ENCODE results near the gene IMMP2L.
"Not testable (repeated sequence)": the region's sequence is repeated elsewhere in the genome, so short reads cannot be mapped to it uniquely, and the experiment has no call there.

The IMMP2L gene

DNA sequence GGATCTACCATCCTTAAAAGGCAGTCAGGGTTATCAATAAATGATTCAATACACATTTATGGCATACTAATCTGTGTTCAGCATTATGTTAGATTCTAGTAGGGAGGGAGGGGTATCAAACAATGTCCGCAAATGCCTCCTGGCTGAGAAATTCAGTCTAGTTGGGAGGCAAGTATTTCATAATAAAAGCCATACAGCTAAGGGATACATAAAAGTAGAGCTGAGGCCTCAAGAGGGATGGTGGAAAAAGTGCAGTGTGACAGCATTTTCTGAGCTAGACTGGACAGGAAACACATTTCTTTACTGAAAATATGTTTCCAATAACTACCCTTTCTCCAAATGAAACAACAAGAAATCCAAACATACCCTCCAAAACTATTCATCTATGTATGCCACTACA lies 624.1 kb downstream of the IMMP2L start:
- H3K9ac ChIP-seq (ENCODE audit: low read depth, low read length) = no peak overlapping the region
- H3K4me1 ChIP-seq (ENCODE audit: control insufficient read depth, insufficient read depth, low read length) = no peaks in the 10 kb centered on the region
- no peaks in the 10 kb centered on the region for H3K9me3 ChIP-seq (ENCODE audit: control insufficient read depth, insufficient read depth, low read length)
- H3K36me3 ChIP-seq (ENCODE audit: control insufficient read depth, insufficient read depth, low read length) = no peaks in the 10 kb centered on the region
- no peaks in the 10 kb centered on the region for H3K27me3 ChIP-seq (ENCODE audit: control insufficient read depth, insufficient read depth, low read length)
- no peak overlapping the region for H3K4me3 ChIP-seq (ENCODE audit: low read depth, low read length)

DNA sequence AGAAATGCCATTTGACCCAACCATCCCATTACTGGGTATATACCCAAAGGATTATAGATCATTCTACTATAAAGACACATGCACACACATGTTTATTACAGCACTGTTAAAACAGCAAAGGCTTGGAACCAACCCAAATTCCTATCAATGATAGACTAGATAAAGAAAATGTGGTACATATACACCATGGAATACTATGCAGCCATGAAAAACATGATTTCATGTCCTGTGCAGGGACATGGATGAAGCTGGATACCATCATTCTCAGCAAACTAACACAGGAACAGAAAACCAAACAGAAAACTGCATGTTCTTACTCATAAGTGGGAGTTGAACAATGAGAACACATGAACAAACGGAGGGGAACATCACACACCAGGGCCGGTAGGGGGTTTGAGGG lies 625.6 kb downstream of the IMMP2L start:
- not testable (repeated sequence) for H3K4me3 ChIP-seq (ENCODE audit: low read depth, low read length); H3K9me3 ChIP-seq (ENCODE audit: control insufficient read depth, insufficient read depth, low read length); H3K4me1 ChIP-seq (ENCODE audit: control insufficient read depth, insufficient read depth, low read length); H3K27me3 ChIP-seq (ENCODE audit: control insufficient read depth, insufficient read depth, low read length); H3K36me3 ChIP-seq (ENCODE audit: control insufficient read depth, insufficient read depth, low read length); H3K9ac ChIP-seq (ENCODE audit: low read depth, low read length)

DNA sequence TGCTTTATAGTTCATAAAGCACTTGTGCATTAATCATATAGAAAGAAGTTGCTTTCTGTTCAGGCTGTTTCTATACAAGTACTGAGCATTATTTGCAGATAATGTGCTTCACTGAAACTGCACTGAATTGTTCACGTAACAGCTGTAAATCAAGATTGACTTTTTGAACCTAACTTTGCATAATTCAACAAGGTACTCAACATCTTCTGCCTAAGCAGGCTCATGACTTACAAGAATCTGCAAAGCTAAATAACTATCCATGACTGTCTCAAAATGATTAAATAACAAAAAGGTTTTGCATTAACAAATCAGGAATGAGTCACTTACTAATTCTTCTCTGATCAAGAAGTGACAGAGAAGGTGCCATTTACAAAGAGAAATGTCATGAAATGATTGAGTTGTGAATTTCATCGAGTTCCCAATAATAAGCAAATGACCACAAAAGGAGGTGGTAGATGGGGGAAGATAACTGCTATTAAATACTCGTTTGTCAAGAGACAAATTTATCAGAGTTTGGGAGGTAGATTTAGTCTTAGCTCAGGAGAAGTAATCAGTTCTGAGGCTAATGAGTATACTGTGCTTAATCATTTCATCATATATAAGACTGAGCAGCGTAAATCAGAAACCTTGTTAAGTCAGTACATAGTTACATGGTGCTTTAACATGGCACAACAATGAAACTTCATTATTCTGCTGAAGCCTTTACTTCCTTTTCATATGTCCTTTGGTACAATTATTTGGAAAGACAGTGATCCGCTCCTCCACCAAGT lies 632.6 kb downstream of the IMMP2L start:
- Histone ChIP-seq H3K9me3 (ENCODE audit: control insufficient read depth, insufficient read depth, low read length) (no peaks in the 10 kb centered on the region), H3K27me3 (ENCODE audit: control insufficient read depth, insufficient read depth, low read length) (no peaks in the 10 kb centered on the region), H3K36me3 (ENCODE audit: control insufficient read depth, insufficient read depth, low read length) (no peaks in the 10 kb centered on the region), H3K4me1 (ENCODE audit: control insufficient read depth, insufficient read depth, low read length) (no peaks in the 10 kb centered on the region), H3K4me3 (ENCODE audit: low read depth, low read length) (no peak overlapping the region), H3K9ac (ENCODE audit: low read depth, low read length) (no peak overlapping the region)

DNA sequence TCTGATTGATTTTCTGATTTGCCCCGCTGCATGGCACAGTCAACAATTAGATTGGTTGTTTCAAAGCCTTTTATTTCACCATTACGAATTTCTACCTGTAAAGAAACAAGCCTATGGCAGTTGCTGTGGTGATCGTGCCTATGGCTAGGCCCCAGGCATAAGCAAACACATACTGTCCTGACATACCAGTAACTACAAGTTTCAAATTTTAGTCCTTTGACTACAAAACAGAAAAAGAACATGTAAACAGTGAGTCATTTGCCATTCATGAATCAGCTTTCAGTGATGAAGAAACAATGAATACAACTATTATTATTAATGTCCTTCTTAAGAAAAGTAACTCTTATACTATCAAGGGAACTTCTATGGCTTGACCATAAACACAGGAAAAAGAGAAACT lies 639.4 kb downstream of the IMMP2L start:
- H3K4me3 ChIP-seq (ENCODE audit: low read depth, low read length) = no peak overlapping the region
- H3K36me3 ChIP-seq (ENCODE audit: control insufficient read depth, insufficient read depth, low read length) = no peaks in the 10 kb centered on the region
- no peaks in the 10 kb centered on the region for H3K9me3 ChIP-seq (ENCODE audit: control insufficient read depth, insufficient read depth, low read length)
- H3K27me3 ChIP-seq (ENCODE audit: control insufficient read depth, insufficient read depth, low read length) = no peaks in the 10 kb centered on the region
- H3K4me1 ChIP-seq (ENCODE audit: control insufficient read depth, insufficient read depth, low read length) = no peaks in the 10 kb centered on the region
- H3K9ac ChIP-seq (ENCODE audit: low read depth, low read length) = no peak overlapping the region

DNA sequence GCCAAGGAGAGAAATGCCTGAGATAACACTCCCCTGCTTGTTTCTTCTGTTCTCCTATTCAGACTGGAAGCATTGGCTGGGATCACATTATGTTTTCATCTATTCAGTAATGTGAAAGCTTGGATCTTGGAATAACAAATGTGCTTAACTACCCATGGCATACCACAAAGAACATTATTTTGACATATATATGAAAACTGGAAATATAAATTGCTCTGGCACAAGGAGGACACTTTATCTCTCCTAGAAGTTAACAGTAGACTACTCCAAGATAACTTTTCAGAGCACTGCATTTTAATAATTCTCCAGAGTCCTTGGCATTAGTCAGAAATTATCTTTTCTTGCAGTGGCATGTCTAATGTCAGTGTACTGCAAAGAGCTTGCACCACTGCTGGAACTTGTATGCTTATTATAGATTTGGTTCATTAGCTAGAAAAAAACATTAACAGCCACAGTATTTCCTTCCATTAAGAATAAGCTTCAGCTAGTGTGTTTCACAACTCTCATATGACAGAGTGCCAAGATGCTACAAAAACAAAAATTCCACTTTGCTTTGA lies 640.6 kb downstream of the IMMP2L start:
- Histone ChIP-seq H3K9me3 (ENCODE audit: control insufficient read depth, insufficient read depth, low read length) (no peaks in the 10 kb centered on the region), H3K36me3 (ENCODE audit: control insufficient read depth, insufficient read depth, low read length) (no peaks in the 10 kb centered on the region), H3K27me3 (ENCODE audit: control insufficient read depth, insufficient read depth, low read length) (no peaks in the 10 kb centered on the region), H3K4me3 (ENCODE audit: low read depth, low read length) (no peak overlapping the region), H3K9ac (ENCODE audit: low read depth, low read length) (no peak overlapping the region), H3K4me1 (ENCODE audit: control insufficient read depth, insufficient read depth, low read length) (no peaks in the 10 kb centered on the region)

DNA sequence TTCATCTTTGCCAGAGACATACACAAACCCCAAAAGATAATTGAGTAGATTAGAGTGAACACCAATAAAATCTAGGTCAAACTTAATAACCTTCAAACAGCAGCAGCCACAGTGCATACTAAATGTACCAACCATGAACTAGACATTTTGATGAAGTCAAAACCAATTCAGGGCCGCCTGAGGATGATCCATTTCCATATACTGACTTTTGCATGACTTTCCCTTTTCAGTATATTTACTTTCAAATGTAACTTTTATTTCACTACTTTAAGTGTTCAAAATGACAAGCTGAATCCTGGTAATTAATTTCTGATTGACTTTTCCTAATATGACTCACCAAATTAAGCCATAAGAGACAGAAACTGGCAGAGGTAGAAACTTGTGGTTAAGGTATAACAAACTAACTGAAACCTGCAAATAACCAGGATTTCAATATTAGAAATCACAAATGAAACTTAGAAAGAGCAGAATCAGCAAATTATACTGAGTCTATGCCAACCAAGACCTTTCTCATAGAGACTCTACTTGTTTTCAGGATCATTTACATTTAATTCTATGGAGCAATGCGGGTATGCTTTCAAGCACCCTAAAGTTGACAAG lies 643.2 kb downstream of the IMMP2L start:
- Histone ChIP-seq H3K9me3 (ENCODE audit: control insufficient read depth, insufficient read depth, low read length) (no peaks in the 10 kb centered on the region), H3K36me3 (ENCODE audit: control insufficient read depth, insufficient read depth, low read length) (no peaks in the 10 kb centered on the region), H3K9ac (ENCODE audit: low read depth, low read length) (no peak overlapping the region), H3K27me3 (ENCODE audit: control insufficient read depth, insufficient read depth, low read length) (no peaks in the 10 kb centered on the region), H3K4me1 (ENCODE audit: control insufficient read depth, insufficient read depth, low read length) (no peaks in the 10 kb centered on the region), H3K4me3 (ENCODE audit: low read depth, low read length) (no peak overlapping the region)

DNA sequence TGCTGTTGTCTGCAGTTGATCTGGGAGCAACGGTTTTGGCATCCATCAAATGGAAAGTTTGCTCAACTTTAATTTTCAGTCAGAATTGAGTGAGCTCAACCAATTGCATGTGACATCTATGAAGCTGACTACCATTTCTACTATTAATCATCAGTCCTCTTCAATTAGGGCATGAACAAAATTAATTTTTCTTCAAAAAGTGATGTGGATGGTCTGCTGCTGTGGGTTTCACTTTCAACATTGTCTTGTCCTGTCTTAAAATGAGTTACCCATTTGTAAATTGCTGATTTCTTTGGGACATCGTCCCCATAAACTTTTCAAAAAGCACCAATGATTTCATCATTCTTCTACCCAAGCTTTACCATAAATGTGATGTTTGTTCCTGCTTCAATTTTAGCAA lies 648.0 kb downstream of the IMMP2L start:
- Histone ChIP-seq H3K4me3 (ENCODE audit: low read depth, low read length) (no peak overlapping the region), H3K9me3 (ENCODE audit: control insufficient read depth, insufficient read depth, low read length) (no peaks in the 10 kb centered on the region), H3K4me1 (ENCODE audit: control insufficient read depth, insufficient read depth, low read length) (no peaks in the 10 kb centered on the region), H3K9ac (ENCODE audit: low read depth, low read length) (no peak overlapping the region), H3K36me3 (ENCODE audit: control insufficient read depth, insufficient read depth, low read length) (no peaks in the 10 kb centered on the region), H3K27me3 (ENCODE audit: control insufficient read depth, insufficient read depth, low read length) (no peaks in the 10 kb centered on the region)

DNA sequence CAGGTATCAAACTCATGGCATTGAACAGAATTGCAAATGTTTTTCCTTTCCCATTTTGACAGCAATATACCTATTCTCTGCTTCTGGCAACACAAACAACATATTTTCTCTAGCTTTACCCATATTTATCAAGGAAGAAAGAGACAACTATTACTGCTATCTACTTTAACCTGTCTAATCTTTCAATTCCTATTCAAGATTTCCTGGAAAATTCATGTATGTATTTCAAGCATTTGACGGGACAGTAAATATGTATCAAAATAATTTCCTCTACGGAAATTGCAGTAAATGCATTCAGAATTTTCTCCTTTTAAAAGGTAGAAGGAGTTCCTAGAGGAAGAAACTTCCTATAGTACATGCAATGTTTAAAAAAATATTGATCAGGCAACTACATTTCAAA lies 650.7 kb downstream of the IMMP2L start:
- Histone ChIP-seq H3K9me3 (ENCODE audit: control insufficient read depth, insufficient read depth, low read length) (no peaks in the 10 kb centered on the region), H3K27me3 (ENCODE audit: control insufficient read depth, insufficient read depth, low read length) (no peaks in the 10 kb centered on the region), H3K4me1 (ENCODE audit: control insufficient read depth, insufficient read depth, low read length) (no peaks in the 10 kb centered on the region), H3K9ac (ENCODE audit: low read depth, low read length) (no peak overlapping the region), H3K36me3 (ENCODE audit: control insufficient read depth, insufficient read depth, low read length) (no peaks in the 10 kb centered on the region), H3K4me3 (ENCODE audit: low read depth, low read length) (no peak overlapping the region)

DNA sequence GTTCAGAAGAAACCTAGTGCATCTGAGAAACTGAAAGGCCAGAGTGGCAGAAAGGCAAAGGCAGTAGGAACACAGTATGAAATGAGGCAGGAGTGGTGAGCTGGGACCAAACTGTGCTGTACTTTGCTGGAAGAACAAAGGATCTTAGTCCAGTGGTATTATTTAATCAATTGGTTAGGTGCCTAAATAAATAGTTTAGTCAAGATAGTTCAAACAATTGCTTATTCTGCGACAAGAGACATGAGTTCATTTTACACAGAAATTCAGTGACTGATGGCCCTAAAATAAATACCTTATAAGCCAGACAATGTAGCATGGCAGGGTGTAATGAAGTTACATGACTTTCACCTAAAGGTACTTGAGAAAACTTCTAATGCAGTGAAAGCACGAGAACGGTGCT lies 653.2 kb downstream of the IMMP2L start:
- H3K36me3 ChIP-seq (ENCODE audit: control insufficient read depth, insufficient read depth, low read length) = no peaks in the 10 kb centered on the region
- no peaks in the 10 kb centered on the region for H3K4me1 ChIP-seq (ENCODE audit: control insufficient read depth, insufficient read depth, low read length)
- H3K9ac ChIP-seq (ENCODE audit: low read depth, low read length) = no peak overlapping the region
- no peak overlapping the region for H3K4me3 ChIP-seq (ENCODE audit: low read depth, low read length)
- no peaks in the 10 kb centered on the region for H3K9me3 ChIP-seq (ENCODE audit: control insufficient read depth, insufficient read depth, low read length)
- no peaks in the 10 kb centered on the region for H3K27me3 ChIP-seq (ENCODE audit: control insufficient read depth, insufficient read depth, low read length)

DNA sequence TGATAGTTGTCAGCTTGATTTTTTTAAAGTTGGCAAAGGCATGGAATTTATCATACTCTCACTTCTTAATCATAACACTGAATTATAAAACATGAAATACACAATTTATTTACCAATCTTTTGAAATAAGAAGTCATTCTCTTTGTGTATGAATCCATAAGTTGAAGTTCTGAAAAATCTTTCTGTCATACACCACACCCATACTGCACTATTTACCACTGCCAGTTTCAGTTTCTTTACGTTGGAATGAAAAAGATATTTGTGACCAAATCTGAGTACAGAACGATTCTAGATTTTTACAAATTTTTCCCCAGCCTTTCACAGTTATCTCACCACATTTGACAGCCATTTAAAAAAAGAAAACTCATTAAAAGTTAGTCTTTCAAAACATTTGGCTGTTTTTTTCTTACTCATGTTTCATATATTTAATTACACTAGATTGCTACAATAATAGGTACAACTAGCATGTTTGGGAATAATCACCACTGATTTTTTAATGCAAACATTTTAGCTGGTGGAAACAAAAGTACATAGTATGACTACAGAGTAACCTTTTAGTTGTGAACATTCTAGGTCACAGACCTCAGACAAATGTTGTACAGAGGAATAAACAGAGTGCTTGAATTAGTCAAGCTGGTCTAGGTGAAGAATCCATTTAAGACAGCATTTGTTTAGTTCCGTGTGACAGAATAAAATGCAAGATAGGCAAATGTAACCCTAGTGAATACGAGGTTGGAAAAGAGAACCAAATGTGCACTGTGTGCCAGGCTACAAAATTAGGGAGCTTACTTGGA lies 656.3 kb downstream of the IMMP2L start:
- Histone ChIP-seq H3K36me3 (ENCODE audit: control insufficient read depth, insufficient read depth, low read length) (no peaks in the 10 kb centered on the region), H3K27me3 (ENCODE audit: control insufficient read depth, insufficient read depth, low read length) (no peaks in the 10 kb centered on the region), H3K4me3 (ENCODE audit: low read depth, low read length) (no peak overlapping the region), H3K9ac (ENCODE audit: low read depth, low read length) (no peak overlapping the region), H3K9me3 (ENCODE audit: control insufficient read depth, insufficient read depth, low read length) (no peaks in the 10 kb centered on the region), H3K4me1 (ENCODE audit: control insufficient read depth, insufficient read depth, low read length) (no peaks in the 10 kb centered on the region)

DNA sequence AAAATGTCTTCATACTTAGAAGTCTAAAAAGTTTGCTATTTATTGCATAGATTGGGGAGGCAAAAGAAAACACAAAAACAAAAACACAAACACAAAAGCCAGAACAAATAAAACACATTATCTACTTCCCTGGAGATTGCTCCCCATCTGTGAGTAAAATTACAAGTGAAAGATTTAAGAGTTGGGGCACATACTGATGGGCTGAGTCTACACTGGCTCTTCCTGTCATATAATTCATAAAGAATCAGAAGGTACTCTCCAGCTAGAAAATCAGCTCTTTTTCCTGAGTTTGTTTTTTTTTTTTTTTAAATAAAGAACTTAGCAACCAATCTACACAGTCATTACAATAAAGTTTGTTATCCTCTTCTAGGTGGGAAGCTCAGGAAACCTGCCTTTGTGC lies 663.8 kb downstream of the IMMP2L start:
- Histone ChIP-seq H3K9ac (ENCODE audit: low read depth, low read length) (no peak overlapping the region), H3K36me3 (ENCODE audit: control insufficient read depth, insufficient read depth, low read length) (no peaks in the 10 kb centered on the region), H3K4me3 (ENCODE audit: low read depth, low read length) (no peak overlapping the region), H3K4me1 (ENCODE audit: control insufficient read depth, insufficient read depth, low read length) (no peaks in the 10 kb centered on the region), H3K9me3 (ENCODE audit: control insufficient read depth, insufficient read depth, low read length) (no peaks in the 10 kb centered on the region), H3K27me3 (ENCODE audit: control insufficient read depth, insufficient read depth, low read length) (no peaks in the 10 kb centered on the region)
